Colonic mucosa (tissue), 4 donors: Measurements from ENCODE around the gene THBS3. TPM values are rescaled to one million over a fixed set of nuclear protein-coding genes. Genes with fewer than 3 reads are reported as not detected.

Experiments
- DNase-seq: peaks from one replicate; pipeline ENCODE4 v3.0.0-alpha.2; 2020
- H3K27ac ChIP-seq: fragments of 200-600 bp; one replicate; pipeline ENCODE4 v1.8.0; 2021
- H3K27me3 ChIP-seq: fragments of 200-600 bp; one replicate; pipeline ENCODE4 v1.8.0; 2021
- H3K36me3 ChIP-seq: fragments of 200-600 bp; one replicate; pipeline ENCODE4 v1.8.0; 2021
- H3K4me1 ChIP-seq: fragments of 200-600 bp; one replicate; pipeline ENCODE4 v1.8.0; 2021; ENCODE audit warnings: mild to moderate bottlenecking
- H3K4me3 ChIP-seq: fragments of 200-600 bp; one replicate; pipeline ENCODE4 v1.8.0; 2021
- H3K9ac ChIP-seq, 2 donors: one replicate each; pipeline ENCODE4 v1.7.0; 2013; ENCODE audit warnings: control low read depth in 2 of 2, low read depth in 2 of 2, low read length in 2 of 2
- H3K9me3 ChIP-seq: fragments of 200-600 bp; one replicate; pipeline ENCODE4 v1.8.0; 2021
- CTCF ChIP-seq: fragments of 200-600 bp; IDR thresholded peaks from one replicate; pipeline ENCODE4 v1.8.0; 2022; ENCODE audit warnings: antibody characterized with exemption, mild to moderate bottlenecking
- intact Hi-C: fragments of 100-400 bp; cut with DNase I; formaldehyde crosslinking; loops from one replicate; pipeline ENCODE4 v1.14.1; 2022
- total RNA-seq, 2 donors: library from RNA; stranded (reverse); fragmentation: NEBNext Ultra II Directional in 1 of 2; extraction: Animal tissue kit (Norgen Biotek cat#: 25700) in 1 of 2; gene quantifications; one replicate each; pipeline ENCODE4 v1.2.1, GENCODE V29; 2021
- donor health status: healthy.
- donor health status: DM: no; HTN: no; CAD: no.
- donor health status: DM: no; HTN: no; CAD: no.

Gene THBS3
- total RNA-seq, 2 donors from 2014 or later: 12.2 to 16.0 TPM

- Histone ChIP-seq H3K27me3 (no peaks in the 10 kb centered on the region), H3K27ac (no peak overlapping the region), H3K4me1 (peaks cover 13% of the 10 kb centered on the region), H3K36me3 (no peaks in the 10 kb centered on the region), H3K4me3 (no peak overlapping the region), H3K9ac (no peak overlapping the region), H3K9me3 (no peaks in the 10 kb centered on the region)
- DNase-seq: peak; percentile 23
- intact Hi-C loops: no loop called here
- no peak for TF ChIP-seq CTCF
Measured at GRCh38 chr1:155175281-155175926, 32.3 kb downstream of the THBS3 start.

GRCh38 chr1:155174324-155175280 is 33.1 kb downstream of the THBS3 start:
- intact Hi-C loops: no loop called here
- H3K9me3 ChIP-seq: no peaks in the 10 kb centered on the region
- DNase-seq: peak; percentile 34
- no peak overlapping the region for H3K27ac ChIP-seq
- H3K27me3 ChIP-seq: no peaks in the 10 kb centered on the region
- peaks cover 13% of the 10 kb centered on the region for H3K4me1 ChIP-seq
- peak overlapping the region; percentile 1 to 48 for H3K9ac ChIP-seq
- TF ChIP-seq CTCF: no peak
- peak overlapping the region; percentile 90 for H3K4me3 ChIP-seq
- H3K36me3 ChIP-seq: peaks cover 3% of the 10 kb centered on the region

GRCh38 chr1:155173478-155174323 is 34.0 kb downstream of the THBS3 start, which contains the start of gene TRIM46:
Gene TRIM46, plus strand, starts transcription at chr1:155173849. Its CDS starts 118 bp downstream, at chr1:155173967.
- H3K9me3 ChIP-seq: no peaks in the 10 kb centered on the region
- H3K9ac ChIP-seq: peak within 1 kb of the TSS; percentile 86 to 90
- H3K27me3 ChIP-seq: no peaks in the 10 kb centered on the region
- peaks cover 7% of the 10 kb centered on the region for H3K36me3 ChIP-seq
- no peak for TF ChIP-seq CTCF
- peak; percentile 45 for DNase-seq
- H3K27ac ChIP-seq: peak within 1 kb of the TSS; percentile 89
- H3K4me3 ChIP-seq: peak within 1 kb of the TSS; percentile 90
- intact Hi-C loops: no loop called here
- peaks cover 13% of the 10 kb centered on the region for H3K4me1 ChIP-seq

- no peaks in the 10 kb centered on the region for H3K27me3 ChIP-seq
- H3K4me1 ChIP-seq: peaks cover 13% of the 10 kb centered on the region
- no peaks in the 10 kb centered on the region for H3K9me3 ChIP-seq
- H3K36me3 ChIP-seq: peaks cover 7% of the 10 kb centered on the region
- peak within 1 kb of the TSS; percentile 86 to 90 for H3K9ac ChIP-seq
- peak; percentile 95 for DNase-seq
- intact Hi-C loops: no loop called here
- peak; percentile 91 for TF ChIP-seq CTCF
- H3K4me3 ChIP-seq: peak within 1 kb of the TSS; percentile 90
- H3K27ac ChIP-seq: peak within 1 kb of the TSS; percentile 89
Measured at GRCh38 chr1:155172732-155173477, 34.8 kb downstream of the THBS3 start, which contains the start of gene KRTCAP2. Gene KRTCAP2, minus strand, starts transcription at chr1:155173304. Its CDS starts 80 bp downstream, at chr1:155173224.
